Thyroid gland (tissue), 4 donors: ENCODE data around the gene NRK. TPM values are rescaled to one million over a fixed set of nuclear protein-coding genes. Genes with fewer than 3 reads are reported as not detected.
"Not testable (repeated sequence)": the region's sequence is repeated elsewhere in the genome, so short reads cannot be mapped to it uniquely, and the experiment has no call there.

Source experiments
- DNase-seq, 2 donors: peaks; one replicate each; pipeline ENCODE4 v3.0.0-alpha.2; 2019
- H3K27ac ChIP-seq, 3 donors: fragments of 200-600 bp; sonication (generic); 1 replicate in 2 of 3; 2 replicates in 1 of 3; pipeline ENCODE4 v1.5.1; 2016 to 2019; ENCODE audit warnings: mild to moderate bottlenecking in 1 of 3, moderate library complexity in 1 of 3
- H3K27me3 ChIP-seq: fragments of 200-600 bp; sonication (generic); one replicate; pipeline ENCODE4 v1.5.1; 2019
- H3K36me3 ChIP-seq, 2 donors: fragments of 200-600 bp; sonication (generic); one replicate each; pipeline ENCODE4 v1.5.1; 2016 to 2019
- H3K4me1 ChIP-seq, 2 donors: fragments of 200-600 bp; sonication (generic); one replicate each; pipeline ENCODE4 v1.5.1; 2017 to 2019
- H3K4me3 ChIP-seq, 3 donors: fragments of 200-600 bp; sonication (generic); replicated peaks in 1 of 3; 1 replicate in 2 of 3; 2 replicates in 1 of 3; pipeline ENCODE4 v1.5.1; 2016; ENCODE audit warnings: mild to moderate bottlenecking in 1 of 3
- H3K9me3 ChIP-seq: fragments of 200-600 bp; sonication (generic); one replicate; pipeline ENCODE4 v1.5.1; 2017
- CTCF ChIP-seq, 6 experiments: fragments of 200-600 bp in 3 of 6; fragments of 450-650 bp in 3 of 6; sonication (generic) in 3 of 6; IDR thresholded peaks; one replicate each; pipeline ENCODE4 v1.5.1; 2016 to 2019; ENCODE audit warnings: antibody characterized with exemption in 6 of 6, mild to moderate bottlenecking in 2 of 6, inconsistent platforms in 1 of 6, moderate library complexity in 1 of 6
- POLR2A ChIP-seq, 2 donors: fragments of 450-650 bp; IDR thresholded peaks; one replicate each; pipeline ENCODE4 v1.6.1; 2017; ENCODE audit warnings: antibody characterized with exemption in 2 of 2, mild to moderate bottlenecking in 2 of 2, moderate library complexity in 1 of 2
- WGBS, 2 donors: methylation state at CpG; one replicate each; pipeline ENCODE4 v1.1.5; 2017; 5-methylcytosine and 5-hydroxymethylcytosine counted together
- intact Hi-C: fragments of 100-400 bp; cut with DNase I; formaldehyde crosslinking; loops from one replicate; pipeline ENCODE4 v1.15.1; 2023
- total RNA-seq, 4 donors: library from RNA; depleted of rRNA; stranded (reverse); fragments of >200 nt; gene quantifications; one replicate each; pipeline ENCODE4 v1.2.3, GENCODE V29; 2016

NRK gene
- total RNA-seq, result 1 to 10 TPM in 3 of 4 donors, under 1 TPM in 1; 0.67 to 1.9 (median 1.4) TPM

- TF ChIP-seq POLR2A (IDR thresholded peaks at IDR 0.05), result no peak
- peak in 1 of 6 experiments; percentile 6 for TF ChIP-seq CTCF (IDR thresholded peaks at IDR 0.05)
- H3K27ac ChIP-seq, result no peak within 1 kb of the TSS
- peaks cover 6% of the 10 kb centered on the region for H3K27me3 ChIP-seq
- intact Hi-C loops, result no loop called here
- 1 to 2% methylated on average over 20 to 37 of the region's 76 CpGs for WGBS, 2 donors
- peak; percentile 15 to 32 for DNase-seq
- peak within 1 kb of the TSS in 2 of 3 donors; percentile 10 to 17 for H3K4me3 ChIP-seq
- H3K9me3 ChIP-seq, result no peaks in the 10 kb centered on the region
- H3K36me3 ChIP-seq, result no peaks in the 10 kb centered on the region
- no peaks in the 10 kb centered on the region for H3K4me1 ChIP-seq
Observed at GRCh38 chrX:105822138-105823091, at the start of gene NRK. NRK (plus strand) TSS chrX:105822539; CDS start chrX:105822846, 307 bp downstream.

GRCh38 chrX:105773801-105774200 lies 48.5 kb upstream of the NRK start:
- Histone ChIP-seq H3K4me1 (no peaks in the 10 kb centered on the region), H3K27me3 (no peaks in the 10 kb centered on the region), H3K36me3 (no peaks in the 10 kb centered on the region), H3K4me3 (no peak overlapping the region), H3K27ac (no peak overlapping the region), H3K9me3 (no peaks in the 10 kb centered on the region)
- no peak for DNase-seq
- TF ChIP-seq POLR2A (IDR thresholded peaks at IDR 0.05) (no peak), CTCF (IDR thresholded peaks at IDR 0.05) (no peak)
- intact Hi-C loops, result no loop called here

- TF ChIP-seq CTCF (IDR thresholded peaks at IDR 0.05) (no peak), POLR2A (IDR thresholded peaks at IDR 0.05) (no peak)
- intact Hi-C loops, result no loop called here
- Histone ChIP-seq H3K9me3 (no peaks in the 10 kb centered on the region), H3K4me1 (no peaks in the 10 kb centered on the region), H3K4me3 (no peak overlapping the region), H3K27ac (no peak overlapping the region), H3K27me3 (no peaks in the 10 kb centered on the region), H3K36me3 (no peaks in the 10 kb centered on the region)
- DNase-seq, result no peak
- WGBS, 2 donors, result 72 to 78% methylated on average over 3 of the region's 3 CpGs
Observed at GRCh38 chrX:105775679-105776078, 46.7 kb upstream of the NRK start.

GRCh38 chrX:105781804-105782203 lies 40.5 kb upstream of the NRK start:
- no peaks in the 10 kb centered on the region for H3K9me3 ChIP-seq
- WGBS, 2 donors, result 58 to 69% methylated on average over 1 of the region's 1 CpG

GRCh38 chrX:105796877-105797276 lies 25.5 kb upstream of the NRK start:
- DNase-seq, H3K4me1 ChIP-seq, intact Hi-C loops: not testable (repeated sequence)

More at GRCh38 chrX:105781804-105782203, 40.5 kb upstream of the NRK start:
- TF ChIP-seq POLR2A (IDR thresholded peaks at IDR 0.05) (no peak), CTCF (IDR thresholded peaks at IDR 0.05) (no peak)
- Histone ChIP-seq H3K4me3 (no peak overlapping the region), H3K27ac (no peak overlapping the region), H3K4me1 (no peaks in the 10 kb centered on the region), H3K27me3 (no peaks in the 10 kb centered on the region), H3K36me3 (no peaks in the 10 kb centered on the region)
- no peak for DNase-seq
- intact Hi-C loops, result no loop called here

More at GRCh38 chrX:105796877-105797276, 25.5 kb upstream of the NRK start:
- H3K27me3 ChIP-seq, H3K36me3 ChIP-seq, H3K27ac ChIP-seq, H3K4me3 ChIP-seq, H3K9me3 ChIP-seq: not testable (repeated sequence)
- 95% methylated on average over 17 to 21 of the region's 26 CpGs for WGBS, 2 donors
